Measurements from ENCODE around the gene PLCH1.

Gene PLCH1

GRCh38 chr3:155390351-155390750 is 354.5 kb downstream of the PLCH1 start:
- no peaks in the 10 kb centered on the region for H3K79me1 ChIP-seq (replicated peaks; ENCODE audit: low read length, poor library complexity, severe bottlenecking)
- H2AFZ ChIP-seq (ENCODE audit: low read depth, low read length) = no peak overlapping the region
- DNase-seq = no peak
- H2BK15ac ChIP-seq (ENCODE audit: low read depth, poor library complexity, severe bottlenecking) = no peak overlapping the region
- H3K4ac ChIP-seq (ENCODE audit: low read depth in 1 of 2, low read length in 2 of 2) = no peak overlapping the region
- H2BK120ac ChIP-seq (ENCODE audit: low read depth, low read length) = no peak overlapping the region
- no peak overlapping the region for H4K91ac ChIP-seq (ENCODE audit: low read length)
- H4K8ac ChIP-seq (ENCODE audit: low read length) = no peak overlapping the region
- no peak overlapping the region for H3K4me3 ChIP-seq (ENCODE audit: insufficient read depth in 1 of 2, low read depth in 1 of 2, low read length in 2 of 2)
- H3K23ac ChIP-seq (ENCODE audit: low read length in 2 of 2) = no peak overlapping the region
- H3K9ac ChIP-seq (ENCODE audit: low read length) = peak overlapping the region; percentile 83
- no peak overlapping the region for H2BK12ac ChIP-seq (ENCODE audit: low read length in 2 of 2)
- H3K4me2 ChIP-seq (ENCODE audit: low read length, poor library complexity, severe bottlenecking) = no peak overlapping the region
- peaks cover 6% of the 10 kb centered on the region for H3K4me1 ChIP-seq (ENCODE audit: control insufficient read depth, insufficient read depth, low read depth, low read length)
- H3K18ac ChIP-seq (ENCODE audit: low read depth in 1 of 2, low read length in 2 of 2) = no peak overlapping the region
- no peak overlapping the region for H3K27ac ChIP-seq (ENCODE audit: low read length, poor library complexity, severe bottlenecking)
- no peak overlapping the region for H2AK5ac ChIP-seq (ENCODE audit: low read length, severe bottlenecking)
- H3K27me3 ChIP-seq (ENCODE audit: control insufficient read depth in 1 of 2, insufficient read depth in 1 of 2, low read length in 2 of 2) = no peaks in the 10 kb centered on the region
- H2BK5ac ChIP-seq (ENCODE audit: low read depth, low read length, poor library complexity, severe bottlenecking) = no peak overlapping the region
- no peaks in the 10 kb centered on the region for H3K36me3 ChIP-seq (ENCODE audit: control insufficient read depth in 1 of 2, insufficient read depth in 2 of 2, low read depth in 1 of 2, low read length in 2 of 2)
- no peaks in the 10 kb centered on the region for H3K9me3 ChIP-seq (ENCODE audit: control insufficient read depth, low read length)
- no peak overlapping the region for H3K14ac ChIP-seq (ENCODE audit: low read length in 2 of 2)

DNA sequence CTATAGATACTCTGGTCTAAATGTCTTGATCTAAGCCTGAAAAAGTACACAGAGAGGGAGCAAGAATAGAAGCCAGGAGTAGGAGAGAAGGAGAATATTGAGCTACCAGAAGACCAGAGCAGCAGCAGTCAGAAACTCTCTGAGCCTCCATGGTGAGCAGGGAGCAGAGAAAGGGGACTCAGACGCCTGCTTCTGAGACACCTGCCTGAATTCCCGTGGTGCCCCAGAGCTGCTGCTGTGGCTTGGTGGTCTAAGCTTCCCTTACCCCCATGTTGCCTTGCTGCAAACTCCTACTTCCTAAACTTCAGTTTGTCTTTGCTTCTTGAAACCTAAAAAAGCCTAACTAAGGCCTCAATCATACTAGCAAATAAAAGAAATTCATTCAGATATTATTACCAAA is 356.5 kb downstream of the PLCH1 start:
- 71% methylated on average over 2 of the region's 2 CpGs for WGBS
- H4K8ac ChIP-seq (ENCODE audit: low read length) = no peak overlapping the region
- H3K4ac ChIP-seq (ENCODE audit: low read depth in 1 of 2, low read length in 2 of 2) = no peak overlapping the region
- no peak overlapping the region for H2BK5ac ChIP-seq (ENCODE audit: low read depth, low read length, poor library complexity, severe bottlenecking)
- H3K4me1 ChIP-seq (ENCODE audit: control insufficient read depth, insufficient read depth, low read depth, low read length) = peaks cover 6% of the 10 kb centered on the region
- peak overlapping the region in 1 of 2 experiments; percentile 18 for H2BK12ac ChIP-seq (ENCODE audit: low read length in 2 of 2)
- no peaks in the 10 kb centered on the region for H3K9me3 ChIP-seq (ENCODE audit: control insufficient read depth, low read length)
- peak overlapping the region in 1 of 2 experiments; percentile 52 for H3K18ac ChIP-seq (ENCODE audit: low read depth in 1 of 2, low read length in 2 of 2)
- H3K27me3 ChIP-seq (ENCODE audit: control insufficient read depth in 1 of 2, insufficient read depth in 1 of 2, low read length in 2 of 2) = no peaks in the 10 kb centered on the region
- H4K91ac ChIP-seq (ENCODE audit: low read length) = no peak overlapping the region
- no peak overlapping the region for H3K9ac ChIP-seq (ENCODE audit: low read length)
- no peak for DNase-seq
- no peak overlapping the region for H2AFZ ChIP-seq (ENCODE audit: low read depth, low read length)
- peak overlapping the region; percentile 27 for H2AK5ac ChIP-seq (ENCODE audit: low read length, severe bottlenecking)
- H3K27ac ChIP-seq (ENCODE audit: low read length, poor library complexity, severe bottlenecking) = no peak overlapping the region
- H3K23ac ChIP-seq (ENCODE audit: low read length in 2 of 2) = no peak overlapping the region
- no peak overlapping the region for H3K14ac ChIP-seq (ENCODE audit: low read length in 2 of 2)
- no peaks in the 10 kb centered on the region for H3K79me1 ChIP-seq (replicated peaks; ENCODE audit: low read length, poor library complexity, severe bottlenecking)
- no peak overlapping the region for H2BK15ac ChIP-seq (ENCODE audit: low read depth, poor library complexity, severe bottlenecking)
- H3K4me3 ChIP-seq (ENCODE audit: insufficient read depth in 1 of 2, low read depth in 1 of 2, low read length in 2 of 2) = no peak overlapping the region
- H3K4me2 ChIP-seq (ENCODE audit: low read length, poor library complexity, severe bottlenecking) = no peak overlapping the region
- H3K36me3 ChIP-seq (ENCODE audit: control insufficient read depth in 1 of 2, insufficient read depth in 2 of 2, low read depth in 1 of 2, low read length in 2 of 2) = no peaks in the 10 kb centered on the region
- no peak overlapping the region for H2BK120ac ChIP-seq (ENCODE audit: low read depth, low read length)

GRCh38 chr3:155387571-155387970 is 357.3 kb downstream of the PLCH1 start:
- no peak overlapping the region for H3K14ac ChIP-seq (ENCODE audit: low read length in 2 of 2)
- peaks cover 6% of the 10 kb centered on the region for H3K4me1 ChIP-seq (ENCODE audit: control insufficient read depth, insufficient read depth, low read depth, low read length)
- no peak overlapping the region for H3K23ac ChIP-seq (ENCODE audit: low read length in 2 of 2)
- DNase-seq = no peak
- no peak overlapping the region for H3K9ac ChIP-seq (ENCODE audit: low read length)
- H2BK5ac ChIP-seq (ENCODE audit: low read depth, low read length, poor library complexity, severe bottlenecking) = no peak overlapping the region
- no peak overlapping the region for H3K18ac ChIP-seq (ENCODE audit: low read depth in 1 of 2, low read length in 2 of 2)
- no peaks in the 10 kb centered on the region for H3K79me1 ChIP-seq (replicated peaks; ENCODE audit: low read length, poor library complexity, severe bottlenecking)
- no peak overlapping the region for H2BK120ac ChIP-seq (ENCODE audit: low read depth, low read length)
- no peak overlapping the region for H3K27ac ChIP-seq (ENCODE audit: low read length, poor library complexity, severe bottlenecking)
- H4K91ac ChIP-seq (ENCODE audit: low read length) = no peak overlapping the region
- no peaks in the 10 kb centered on the region for H3K9me3 ChIP-seq (ENCODE audit: control insufficient read depth, low read length)
- no peak overlapping the region for H2BK15ac ChIP-seq (ENCODE audit: low read depth, poor library complexity, severe bottlenecking)
- H3K4me2 ChIP-seq (ENCODE audit: low read length, poor library complexity, severe bottlenecking) = no peak overlapping the region
- peak overlapping the region in 1 of 2 experiments; percentile 56 for H2BK12ac ChIP-seq (ENCODE audit: low read length in 2 of 2)
- no peak overlapping the region for H3K4ac ChIP-seq (ENCODE audit: low read depth in 1 of 2, low read length in 2 of 2)
- no peak overlapping the region for H2AK5ac ChIP-seq (ENCODE audit: low read length, severe bottlenecking)
- H2AFZ ChIP-seq (ENCODE audit: low read depth, low read length) = no peak overlapping the region
- H3K36me3 ChIP-seq (ENCODE audit: control insufficient read depth in 1 of 2, insufficient read depth in 2 of 2, low read depth in 1 of 2, low read length in 2 of 2) = no peaks in the 10 kb centered on the region
- H3K4me3 ChIP-seq (ENCODE audit: insufficient read depth in 1 of 2, low read depth in 1 of 2, low read length in 2 of 2) = no peak overlapping the region
- H4K8ac ChIP-seq (ENCODE audit: low read length) = no peak overlapping the region
- no peaks in the 10 kb centered on the region for H3K27me3 ChIP-seq (ENCODE audit: control insufficient read depth in 1 of 2, insufficient read depth in 1 of 2, low read length in 2 of 2)
- WGBS = 47% methylated on average over 1 of the region's 3 CpGs

DNA sequence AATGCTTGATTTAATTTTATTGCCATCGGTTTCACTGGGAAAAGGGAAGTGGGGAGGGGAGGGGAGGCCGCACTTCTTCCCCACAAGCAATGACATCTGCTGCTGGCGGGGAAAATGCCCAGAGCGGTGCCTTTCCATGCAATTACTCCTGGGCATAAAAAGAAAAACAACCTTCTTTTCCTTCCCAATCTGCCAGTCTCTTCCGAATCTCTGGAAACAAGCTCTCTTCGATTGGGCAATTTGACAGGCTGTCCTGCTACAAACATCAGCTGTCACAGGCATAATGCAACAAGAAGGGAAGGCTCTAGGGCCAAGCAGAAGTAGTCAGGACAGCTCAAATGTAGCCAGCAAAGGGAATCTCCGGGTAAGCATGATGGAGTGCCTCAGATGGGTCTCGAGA is 358.0 kb downstream of the PLCH1 start:
- Histone ChIP-seq H4K91ac (ENCODE audit: low read length) (no peak overlapping the region), H2AK5ac (ENCODE audit: low read length, severe bottlenecking) (no peak overlapping the region), H3K9ac (ENCODE audit: low read length) (no peak overlapping the region), H3K36me3 (ENCODE audit: control insufficient read depth in 1 of 2, insufficient read depth in 2 of 2, low read depth in 1 of 2, low read length in 2 of 2) (no peaks in the 10 kb centered on the region), H3K4me2 (ENCODE audit: low read length, poor library complexity, severe bottlenecking) (no peak overlapping the region), H3K4ac (ENCODE audit: low read depth in 1 of 2, low read length in 2 of 2) (no peak overlapping the region), H3K79me1 (replicated peaks; ENCODE audit: low read length, poor library complexity, severe bottlenecking) (no peaks in the 10 kb centered on the region), H2BK120ac (ENCODE audit: low read depth, low read length) (no peak overlapping the region), H2BK12ac (ENCODE audit: low read length in 2 of 2) (no peak overlapping the region), H2AFZ (ENCODE audit: low read depth, low read length) (no peak overlapping the region), H3K9me3 (ENCODE audit: control insufficient read depth, low read length) (no peaks in the 10 kb centered on the region), H4K8ac (ENCODE audit: low read length) (no peak overlapping the region), H3K23ac (ENCODE audit: low read length in 2 of 2) (no peak overlapping the region), H3K27me3 (ENCODE audit: control insufficient read depth in 1 of 2, insufficient read depth in 1 of 2, low read length in 2 of 2) (no peaks in the 10 kb centered on the region), H2BK5ac (ENCODE audit: low read depth, low read length, poor library complexity, severe bottlenecking) (no peak overlapping the region), H3K14ac (ENCODE audit: low read length in 2 of 2) (no peak overlapping the region), H3K27ac (ENCODE audit: low read length, poor library complexity, severe bottlenecking) (no peak overlapping the region), H2BK15ac (ENCODE audit: low read depth, poor library complexity, severe bottlenecking) (no peak overlapping the region), H3K4me3 (ENCODE audit: insufficient read depth in 1 of 2, low read depth in 1 of 2, low read length in 2 of 2) (no peak overlapping the region), H3K4me1 (ENCODE audit: control insufficient read depth, insufficient read depth, low read depth, low read length) (peaks cover 6% of the 10 kb centered on the region), H3K18ac (ENCODE audit: low read depth in 1 of 2, low read length in 2 of 2) (no peak overlapping the region)
- no peak for DNase-seq
- 93% methylated on average over 7 of the region's 8 CpGs for WGBS
